Measurements from ENCODE around the gene APC2. TPM values are rescaled to one million over a fixed set of nuclear protein-coding genes. Genes with fewer than 3 reads are reported as not detected.

The APC2 gene
- total RNA-seq, 1 donor from 2014 or later = under 0.01 TPM

- H3K4me3 ChIP-seq (ENCODE audit: low read depth, low read length) = no peak overlapping the region
- no peak for FAIRE-seq
- H3K27me3 ChIP-seq (ENCODE audit: control insufficient read depth, insufficient read depth, low read length) = peaks cover 14% of the 10 kb centered on the region
- no peak for DNase-seq (ENCODE audit: low read depth)
- H3K36me3 ChIP-seq (ENCODE audit: control insufficient read depth, insufficient read depth, low read length) = no peaks in the 10 kb centered on the region
- TF ChIP-seq, protein P1, sequence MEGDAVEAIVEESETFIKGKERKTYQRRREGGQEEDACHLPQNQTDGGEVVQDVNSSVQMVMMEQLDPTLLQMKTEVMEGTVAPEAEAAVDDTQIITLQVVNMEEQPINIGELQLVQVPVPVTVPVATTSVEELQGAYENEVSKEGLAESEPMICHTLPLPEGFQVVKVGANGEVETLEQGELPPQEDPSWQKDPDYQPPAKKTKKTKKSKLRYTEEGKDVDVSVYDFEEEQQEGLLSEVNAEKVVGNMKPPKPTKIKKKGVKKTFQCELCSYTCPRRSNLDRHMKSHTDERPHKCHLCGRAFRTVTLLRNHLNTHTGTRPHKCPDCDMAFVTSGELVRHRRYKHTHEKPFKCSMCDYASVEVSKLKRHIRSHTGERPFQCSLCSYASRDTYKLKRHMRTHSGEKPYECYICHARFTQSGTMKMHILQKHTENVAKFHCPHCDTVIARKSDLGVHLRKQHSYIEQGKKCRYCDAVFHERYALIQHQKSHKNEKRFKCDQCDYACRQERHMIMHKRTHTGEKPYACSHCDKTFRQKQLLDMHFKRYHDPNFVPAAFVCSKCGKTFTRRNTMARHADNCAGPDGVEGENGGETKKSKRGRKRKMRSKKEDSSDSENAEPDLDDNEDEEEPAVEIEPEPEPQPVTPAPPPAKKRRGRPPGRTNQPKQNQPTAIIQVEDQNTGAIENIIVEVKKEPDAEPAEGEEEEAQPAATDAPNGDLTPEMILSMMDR (IDR thresholded peaks at IDR 0.05; ENCODE audit: insufficient read depth, low read length, severe bottlenecking) = no peak
Observed at GRCh38 chr19:1522838-1523237, 72.9 kb downstream of the APC2 start.

Other genes starting within 250 kb of the APC2 start
- 110 and 117 TPM in 2 replicates for gene STK11, start 244.3 kb upstream of the APC2 start, total RNA-seq
- 1.2 and 2.9 TPM in 2 replicates for gene CBARP, start 212.1 kb upstream of the APC2 start, total RNA-seq
- gene ATP5F1D, start 208.4 kb upstream of the APC2 start, total RNA-seq = 8.7 and 14.8 TPM in 2 replicates
- 15.8 and 31.1 TPM in 2 replicates for gene MIDN, start 201.5 kb upstream of the APC2 start, total RNA-seq
- gene CIRBP, start 180.8 kb upstream of the APC2 start, total RNA-seq = 317 and 370 TPM in 2 replicates
- 20.8 and 27.1 TPM in 2 replicates for gene FAM174C, start 174.6 kb upstream of the APC2 start, total RNA-seq
- gene EFNA2, start 164.2 kb upstream of the APC2 start, total RNA-seq = not detected in 2 replicates
- 101 and 109 TPM in 2 replicates for gene NDUFS7, start 66.2 kb upstream of the APC2 start, total RNA-seq
- gene GAMT, start 48.6 kb upstream of the APC2 start, total RNA-seq = 6.8 and 9.7 TPM in 2 replicates
- gene DAZAP1, start 42.5 kb upstream of the APC2 start, total RNA-seq = 115 and 128 TPM in 2 replicates
- gene RPS15, start 11.7 kb upstream of the APC2 start, total RNA-seq = 380 and 966 TPM in 2 replicates
- 24.7 and 33.3 TPM in 2 replicates for gene C19orf25, start 29.1 kb downstream of the APC2 start, total RNA-seq
- 0.53 and 1.7 TPM in 2 replicates for gene PCSK4, start 40.2 kb downstream of the APC2 start, total RNA-seq
- gene REEP6, start 41.1 kb downstream of the APC2 start, total RNA-seq = 2.1 and 3.6 TPM in 2 replicates
- gene ADAMTSL5, start 62.9 kb downstream of the APC2 start, total RNA-seq = 1.8 and 3.6 TPM in 2 replicates
- gene PLK5, start 74.0 kb downstream of the APC2 start, total RNA-seq = not detected in 2 replicates
- gene MEX3D, start 118.2 kb downstream of the APC2 start, total RNA-seq = 34.2 and 43.4 TPM in 2 replicates
- gene MBD3, start 142.7 kb downstream of the APC2 start, total RNA-seq = 64.3 and 75.3 TPM in 2 replicates
- 43.4 and 113 TPM in 2 replicates for gene UQCR11, start 155.3 kb downstream of the APC2 start, total RNA-seq
- gene TCF3, start 202.5 kb downstream of the APC2 start, total RNA-seq = 68.2 and 84.5 TPM in 2 replicates

Measured in bronchial epithelial cell (primary cell).